Medulla oblongata (tissue), 1 donor: ENCODE measurements around the gene EXOC3.

Source experiments
- DNase-seq: peaks from one replicate; pipeline ENCODE4 v3.0.0-alpha.2; 2015; ENCODE audit errors: extremely low spot score

The EXOC3 gene

DNA sequence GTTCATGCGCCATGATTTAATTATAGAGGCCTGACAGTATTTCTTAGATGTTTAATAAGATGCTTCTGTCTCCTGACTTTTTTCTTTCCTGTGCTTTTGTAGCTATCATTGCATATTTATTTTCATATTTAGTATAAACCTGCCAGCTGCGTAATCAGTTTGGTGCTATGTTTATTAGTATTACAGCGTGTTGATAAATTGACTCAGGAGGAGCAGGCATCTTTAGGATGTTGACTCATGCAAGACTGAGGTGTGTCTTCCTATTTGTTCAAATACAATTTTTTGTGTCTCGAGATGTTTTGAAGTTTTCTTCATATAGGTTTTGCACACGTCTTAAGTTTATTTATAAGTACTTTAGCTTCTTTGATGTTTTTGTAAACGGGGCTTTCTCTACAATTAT lies 35.9 kb upstream of the EXOC3 start:
- no peak for DNase-seq

DNA sequence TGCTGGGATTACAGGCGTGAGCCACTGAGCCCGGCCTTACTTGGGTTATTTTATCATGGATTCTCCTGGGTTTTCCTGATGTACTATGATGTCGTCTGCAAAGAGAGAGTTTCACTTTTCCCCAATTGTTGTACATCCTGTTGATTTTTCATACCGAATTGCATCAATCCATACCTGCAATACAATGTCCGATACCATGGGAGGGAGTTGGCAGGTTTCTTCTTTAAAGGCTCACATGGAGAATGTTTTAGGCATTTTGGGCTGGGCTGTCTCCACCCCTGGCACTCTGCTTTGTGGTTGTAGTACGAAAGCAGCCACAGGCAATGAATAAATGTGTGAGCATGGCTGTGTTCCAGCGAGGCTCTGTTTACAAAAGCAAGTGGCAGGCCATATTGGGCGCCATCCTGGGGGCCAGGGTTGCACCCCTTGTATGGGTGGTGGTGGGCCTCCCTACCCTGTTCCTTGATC lies 35.1 kb upstream of the EXOC3 start:
- no peak for DNase-seq

GRCh38 chr5:410911-411517 lies 32.0 kb upstream of the EXOC3 start:
- DNase-seq, result no peak

DNA sequence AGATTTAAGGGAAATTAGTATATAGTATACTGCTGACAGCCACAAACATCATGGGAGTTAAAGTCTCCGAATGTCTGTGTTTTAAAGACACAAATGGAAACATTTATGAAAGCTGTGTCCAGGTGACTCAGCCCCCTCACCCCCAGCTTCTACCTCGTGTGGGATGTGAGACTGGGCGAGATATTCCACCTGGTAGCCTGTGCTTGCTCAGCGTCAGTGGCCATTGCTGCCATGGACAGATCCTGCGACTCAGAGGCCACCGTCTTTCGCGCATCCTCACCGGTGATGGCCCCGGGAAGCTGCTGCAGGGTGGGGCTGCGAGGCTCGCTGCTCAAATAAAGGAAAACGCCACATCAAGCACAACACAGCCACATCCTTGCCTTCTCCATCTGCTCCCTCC lies 31.2 kb upstream of the EXOC3 start:
- no peak for DNase-seq

GRCh38 chr5:414991-415927 lies 27.7 kb upstream of the EXOC3 start:
- DNase-seq, result peak; percentile 90

DNA sequence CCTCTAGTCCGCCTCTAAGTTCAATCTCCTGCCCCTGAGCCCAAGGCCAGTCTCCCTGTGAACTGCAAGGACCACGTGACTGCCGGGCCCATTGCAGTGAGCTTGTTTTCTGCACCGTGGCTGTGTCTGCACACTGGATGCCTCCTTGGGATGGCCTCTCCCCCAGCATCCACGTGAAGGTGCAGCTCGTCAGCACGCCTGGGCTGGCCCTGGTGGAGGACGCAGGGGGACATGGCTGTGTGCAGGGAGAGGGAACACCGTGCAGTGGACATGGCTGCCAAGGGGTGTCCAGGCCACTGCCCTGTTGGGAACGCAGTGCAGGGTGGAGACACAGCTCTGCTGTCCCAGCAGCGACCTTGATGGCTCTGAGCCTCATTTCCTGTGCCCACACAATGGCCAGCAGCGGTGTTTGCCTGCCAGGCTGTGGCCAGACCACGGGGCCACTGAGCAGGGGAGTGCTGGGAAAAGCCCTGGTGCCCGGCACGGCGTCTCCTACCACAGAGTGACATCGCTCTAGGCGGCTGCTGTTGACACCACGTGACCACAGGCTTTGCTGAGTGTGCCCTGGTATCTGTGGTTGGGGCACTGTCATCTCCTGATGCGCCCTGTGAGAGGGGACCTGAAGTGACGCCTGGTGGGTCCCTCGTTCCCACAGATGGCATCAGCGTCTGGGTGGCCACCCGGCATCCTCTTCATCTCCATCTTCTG lies 26.9 kb upstream of the EXOC3 start:
- no peak for DNase-seq

DNA sequence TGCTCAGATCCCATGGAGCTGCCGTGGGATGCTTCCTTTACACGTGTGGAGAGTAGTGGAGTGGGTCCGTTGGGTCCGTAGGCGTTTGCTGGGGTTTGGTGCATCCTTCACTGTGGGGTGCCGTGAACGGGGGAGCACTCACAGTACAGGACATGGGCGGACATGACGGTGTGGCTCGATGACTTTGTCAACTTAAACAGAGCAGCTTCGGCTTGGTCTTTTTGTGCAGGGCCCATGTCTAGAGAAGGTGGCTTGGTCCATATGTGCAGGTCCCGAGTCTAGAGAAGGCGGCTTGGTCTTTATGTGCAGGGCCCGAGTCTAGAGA lies 26.4 kb upstream of the EXOC3 start:
- no peak for DNase-seq

DNA sequence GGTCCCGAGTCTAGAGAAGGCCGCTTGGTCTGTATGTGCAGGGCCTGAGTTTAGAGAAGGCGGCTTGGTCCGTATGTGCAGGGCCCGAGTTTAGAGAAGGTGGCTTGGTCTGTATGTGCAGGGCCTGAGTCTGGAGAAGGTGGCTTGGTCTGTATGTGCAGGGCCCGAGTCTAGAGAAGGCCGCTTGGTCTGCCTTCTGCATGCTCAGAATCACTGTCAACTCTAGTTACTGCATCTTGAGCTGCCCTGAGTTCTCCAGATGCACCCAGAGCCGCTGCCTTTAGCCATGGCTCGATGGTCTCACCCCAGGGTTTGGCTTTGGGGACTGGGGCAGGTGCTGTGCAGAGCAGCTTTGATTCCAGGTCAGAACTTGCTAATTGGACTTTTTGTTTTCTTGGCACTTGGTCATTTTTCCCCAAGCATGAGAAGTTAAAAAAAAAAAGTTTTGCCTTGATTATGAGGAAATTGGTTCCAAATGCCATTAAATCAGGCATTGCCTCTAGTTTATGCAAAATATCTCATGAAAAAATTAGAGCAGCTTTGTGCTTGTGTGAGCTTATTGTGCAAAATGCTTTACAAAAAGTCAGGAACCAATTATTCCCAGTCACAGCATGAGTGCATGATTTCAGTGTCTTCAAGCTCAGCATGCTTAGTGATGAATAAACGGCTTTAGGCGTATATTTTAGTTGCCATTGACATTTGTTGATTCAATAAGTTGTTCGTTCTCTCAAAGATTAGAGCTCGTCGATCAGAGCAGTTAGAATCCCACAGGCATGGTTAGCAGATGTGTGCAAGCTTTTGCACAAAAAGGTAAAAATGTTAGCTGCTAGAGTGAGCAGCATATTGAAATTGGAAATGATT lies 25.4 kb upstream of the EXOC3 start:
- DNase-seq, result no peak

GRCh38 chr5:418162-419121 lies 24.5 kb upstream of the EXOC3 start:
- DNase-seq, result no peak

- no peak for DNase-seq
Measured at GRCh38 chr5:419970-420369, 23.0 kb upstream of the EXOC3 start.

DNA sequence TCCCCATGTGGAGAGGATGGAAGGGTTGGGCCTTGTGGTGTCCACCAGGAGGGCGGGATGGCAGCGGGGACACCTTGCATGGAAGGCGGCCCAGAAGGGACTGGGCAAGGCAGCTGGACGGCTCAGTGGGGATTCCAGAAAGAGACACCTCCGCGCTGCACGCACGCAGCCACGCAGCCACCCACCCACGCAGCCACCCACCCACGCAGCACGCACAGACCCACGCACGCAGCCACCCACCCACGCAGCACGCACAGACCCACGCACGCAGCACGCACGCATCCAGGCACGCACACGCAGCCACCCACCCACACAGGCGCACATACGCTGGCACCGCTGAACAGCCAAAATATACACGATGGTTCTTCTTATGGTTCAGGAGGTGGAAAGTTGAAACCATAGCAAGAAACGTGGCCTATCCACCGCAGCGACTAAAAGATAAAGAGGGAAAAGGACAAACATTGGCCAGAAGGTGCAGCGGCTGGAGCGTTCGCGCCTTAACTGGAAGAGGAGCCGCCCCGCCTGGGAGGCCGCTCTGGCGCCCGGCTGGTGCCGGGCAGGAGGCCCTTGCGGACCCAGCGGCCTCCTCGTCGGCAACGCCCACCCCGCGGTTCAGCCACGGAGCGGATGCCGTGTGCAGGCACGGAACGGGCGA lies 22.2 kb upstream of the EXOC3 start:
- DNase-seq, result no peak

GRCh38 chr5:421287-421880 lies 21.6 kb upstream of the EXOC3 start:
- DNase-seq, result no peak

DNA sequence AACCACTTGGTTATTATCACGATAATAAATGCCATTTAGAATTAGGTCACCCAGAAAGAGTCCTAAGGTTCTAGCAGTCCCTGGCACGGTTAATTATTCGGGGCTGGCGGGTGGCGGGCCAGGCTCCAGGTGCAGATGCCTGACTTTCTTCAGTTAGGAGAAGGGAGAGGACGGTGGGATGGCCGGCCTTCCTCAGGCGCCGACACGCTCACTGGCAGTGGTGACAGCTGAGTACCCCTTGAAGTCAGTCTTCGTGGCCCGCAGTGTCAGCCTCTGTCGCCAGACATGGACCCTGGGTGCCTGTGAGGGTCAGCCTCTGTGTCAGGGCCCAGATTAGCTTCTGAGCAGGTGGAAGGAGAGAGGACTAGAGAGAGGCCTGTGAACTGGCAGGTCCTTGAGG lies 21.1 kb upstream of the EXOC3 start:
- DNase-seq, result no peak

GRCh38 chr5:422323-423232 lies 20.4 kb upstream of the EXOC3 start:
- DNase-seq, result no peak

DNA sequence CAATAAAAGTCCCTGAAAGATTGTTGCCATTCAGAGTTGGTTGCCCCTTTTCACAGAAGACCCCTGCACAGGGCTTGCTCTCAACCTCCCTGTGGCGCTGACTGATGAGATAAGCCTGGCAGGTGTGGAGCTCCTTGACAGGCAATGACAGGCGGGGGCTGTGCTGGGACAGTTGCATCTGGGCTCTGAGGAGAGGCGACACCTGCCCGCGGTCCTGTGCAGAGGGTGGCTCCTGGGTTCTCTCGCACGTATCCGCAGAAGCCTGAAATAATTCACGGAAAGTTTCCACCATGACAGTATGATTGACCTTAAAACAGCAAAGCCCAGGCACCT lies 19.8 kb upstream of the EXOC3 start:
- DNase-seq, result no peak

DNA sequence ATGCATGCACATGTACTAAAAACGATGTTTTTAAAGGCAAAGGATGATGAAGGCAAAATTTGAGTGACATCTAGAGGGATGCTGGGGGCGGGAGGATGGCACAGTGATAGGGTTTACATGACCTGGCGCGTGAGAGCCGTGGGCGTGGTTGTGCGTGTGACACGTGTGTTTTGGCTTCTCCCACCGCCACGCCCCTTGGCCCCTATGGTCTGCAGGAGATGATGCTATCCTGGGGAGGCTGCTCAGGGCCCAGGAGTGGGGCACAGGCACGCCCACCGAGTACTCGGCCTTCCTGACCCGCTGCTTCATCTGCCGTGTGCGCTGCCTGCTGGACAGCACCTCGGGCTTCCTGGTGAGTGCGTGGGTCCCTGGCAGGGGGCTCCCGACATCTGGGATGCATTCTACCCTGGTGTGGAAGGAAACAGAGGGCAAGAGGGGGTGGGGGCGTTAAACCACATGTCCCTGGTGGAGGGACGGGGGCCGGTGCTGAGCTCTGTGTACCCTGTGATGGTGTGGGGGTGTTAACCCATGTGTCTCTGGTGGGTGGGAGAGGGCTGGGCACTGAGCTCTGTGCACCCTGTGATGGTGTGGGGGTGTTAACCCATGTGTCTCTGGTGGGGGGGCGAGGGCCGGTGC lies 19.2 kb upstream of the EXOC3 start:
- DNase-seq, result no peak

- DNase-seq, result peak; percentile 46
Measured at GRCh38 chr5:424301-425110, 18.5 kb upstream of the EXOC3 start.
